A673 (cell line): ENCODE data around the gene RNPEPL1. TPM values are rescaled to one million over a fixed set of nuclear protein-coding genes. Genes with fewer than 3 reads are reported as not detected.
A peak's percentile ranks its signal among the peaks of the same experiment; 100 is the strongest.

Source experiments
- BruUV-seq: library from RNA; stranded (reverse); fragments of 400-500 nt; replicated peaks from 2 replicates; lab custom pipeline; 2021; lab: Mats Ljungman, UMichigan
- CTCF ChIA-PET: fragments of 300-600 bp; sonication (Branson Sonifier 250); formaldehyde crosslinking; loops from one replicate; lab custom pipeline; 2022; ENCODE audit warnings: antibody characterized with exemption; lab: Charles Lee
- POLR2A ChIA-PET: fragments of 300-600 bp; sonication (Branson Sonifier 250); formaldehyde crosslinking; loops from one replicate; lab custom pipeline; 2022; ENCODE audit warnings: antibody characterized with exemption; ENCODE audit not compliant: low non-redundant PET; lab: Charles Lee
- DNase-seq: peaks from one replicate; pipeline ENCODE4 v3.0.0-alpha.2; 2015; ENCODE audit warnings: low spot score
- H3K27ac ChIP-seq: fragments of 200-600 bp; sonication (generic); 2 replicates; pipeline ENCODE4 v1.5.1; 2016; ENCODE audit warnings: mixed run types, low read depth, mild to moderate bottlenecking, mixed read lengths, antibody characterized with exemption, low read length; ENCODE audit not compliant: poor library complexity, severe bottlenecking
- H3K27me3 ChIP-seq: fragments of 200-600 bp; sonication (generic); replicated peaks from 2 replicates; pipeline ENCODE4 v1.6.1; 2017; ENCODE audit warnings: mixed run types, low read depth, mild to moderate bottlenecking, mixed read lengths, antibody characterized with exemption, low read length; ENCODE audit not compliant: insufficient read depth, poor library complexity
- H3K36me3 ChIP-seq: fragments of 200-600 bp; sonication (generic); 2 replicates; pipeline ENCODE4 v1.6.1; 2016; ENCODE audit warnings: mixed run types, mild to moderate bottlenecking, mixed read lengths, antibody characterized with exemption, low read length; ENCODE audit not compliant: insufficient read depth, poor library complexity, severe bottlenecking
- H3K4me1 ChIP-seq: fragments of 200-600 bp; sonication (generic); 2 replicates; pipeline ENCODE4 v1.6.1; 2017; ENCODE audit warnings: mixed run types, mild to moderate bottlenecking, mixed read lengths, antibody characterized with exemption, low read length; ENCODE audit not compliant: insufficient read depth, poor library complexity, severe bottlenecking
- H3K4me3 ChIP-seq: fragments of 200-600 bp; sonication (generic); 2 replicates; pipeline ENCODE4 v1.5.1; 2016; ENCODE audit warnings: low read depth, mixed run types, mild to moderate bottlenecking, mixed read lengths, low read length; ENCODE audit not compliant: poor library complexity, severe bottlenecking
- H3K9me3 ChIP-seq: fragments of 200-600 bp; sonication (generic); 2 replicates; pipeline ENCODE4 v1.6.1; 2016; ENCODE audit warnings: mixed run types, low read depth, mild to moderate bottlenecking, mixed read lengths, antibody characterized with exemption, low read length; ENCODE audit not compliant: poor library complexity, severe bottlenecking
- CTCF ChIP-seq: fragments of 300-800, 200-600 bp; sonication (generic); conservative IDR thresholded peaks from 2 replicates; pipeline ENCODE4 v1.5.1; 2017; ENCODE audit warnings: low read depth, mild to moderate bottlenecking, antibody characterized with exemption, low read length, moderate library complexity, mixed read lengths
- EZH2 ChIP-seq: fragments of 200-600 bp; sonication (generic); IDR thresholded peaks from 2 replicates; pipeline ENCODE4 v1.6.1; 2017; ENCODE audit warnings: borderline replicate concordance, low read depth, mild to moderate bottlenecking, mixed read lengths, antibody characterized with exemption, low read length; ENCODE audit not compliant: poor library complexity, severe bottlenecking
- intact Hi-C: fragments of 100-400 bp; cut with micrococcal nuclease; formaldehyde crosslinking; loops from one replicate; pipeline ENCODE4 v1.10.0; 2022; ENCODE audit not compliant: unreplicated experiment
- total RNA-seq: library from RNA; stranded (reverse); gene quantifications from 2 replicates; pipeline ENCODE4 v1.2.3, GENCODE V29; 2021

The RNPEPL1 gene
- total RNA-seq, 1 experiment from 2014 or later = 26.5 TPM

GRCh38 chr2:240620859-240621258, 52.6 kb downstream of the RNPEPL1 start:
- BruUV-seq = no TSS peak
- DNase-seq = no peak
- no peak for TF ChIP-seq EZH2
- no peak for TF ChIP-seq CTCF
- CTCF ChIA-PET = no interaction called here
- no peak overlapping the region for H3K27ac ChIP-seq
- POLR2A ChIA-PET = no interaction called here
- intact Hi-C loops = no loop called here
- peaks cover 5% of the 10 kb centered on the region for H3K4me1 ChIP-seq
- no peaks in the 10 kb centered on the region for H3K27me3 ChIP-seq
- H3K9me3 ChIP-seq = no peaks in the 10 kb centered on the region
- no peaks in the 10 kb centered on the region for H3K36me3 ChIP-seq
- H3K4me3 ChIP-seq = no peak overlapping the region

DNA sequence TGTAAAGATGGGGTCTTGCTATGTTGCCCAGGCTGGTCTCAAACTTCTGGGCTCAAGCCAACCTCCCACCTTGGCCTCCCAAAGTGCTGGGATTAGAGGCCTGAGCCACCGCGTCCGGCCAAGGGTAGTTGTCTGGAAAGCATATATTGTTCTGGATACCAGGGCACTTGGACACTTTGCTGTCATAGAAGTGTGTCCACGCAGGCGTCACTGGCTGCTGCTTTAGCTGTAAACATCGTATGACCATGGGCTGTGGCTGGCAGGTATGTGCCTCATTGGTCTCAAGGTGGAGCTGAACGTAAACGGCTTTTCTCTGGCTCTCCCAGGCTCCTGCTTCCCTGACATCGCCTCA, 53.8 kb downstream of the RNPEPL1 start:
- DNase-seq = no peak
- H3K36me3 ChIP-seq = no peaks in the 10 kb centered on the region
- H3K4me1 ChIP-seq = no peaks in the 10 kb centered on the region
- H3K4me3 ChIP-seq = no peak overlapping the region
- POLR2A ChIA-PET = no interaction called here
- TF ChIP-seq EZH2 (no peak), CTCF (no peak)
- no peaks in the 10 kb centered on the region for H3K27me3 ChIP-seq
- CTCF ChIA-PET = no interaction called here
- intact Hi-C loops = no loop called here
- no TSS peak for BruUV-seq
- no peaks in the 10 kb centered on the region for H3K9me3 ChIP-seq
- no peak overlapping the region for H3K27ac ChIP-seq

DNA sequence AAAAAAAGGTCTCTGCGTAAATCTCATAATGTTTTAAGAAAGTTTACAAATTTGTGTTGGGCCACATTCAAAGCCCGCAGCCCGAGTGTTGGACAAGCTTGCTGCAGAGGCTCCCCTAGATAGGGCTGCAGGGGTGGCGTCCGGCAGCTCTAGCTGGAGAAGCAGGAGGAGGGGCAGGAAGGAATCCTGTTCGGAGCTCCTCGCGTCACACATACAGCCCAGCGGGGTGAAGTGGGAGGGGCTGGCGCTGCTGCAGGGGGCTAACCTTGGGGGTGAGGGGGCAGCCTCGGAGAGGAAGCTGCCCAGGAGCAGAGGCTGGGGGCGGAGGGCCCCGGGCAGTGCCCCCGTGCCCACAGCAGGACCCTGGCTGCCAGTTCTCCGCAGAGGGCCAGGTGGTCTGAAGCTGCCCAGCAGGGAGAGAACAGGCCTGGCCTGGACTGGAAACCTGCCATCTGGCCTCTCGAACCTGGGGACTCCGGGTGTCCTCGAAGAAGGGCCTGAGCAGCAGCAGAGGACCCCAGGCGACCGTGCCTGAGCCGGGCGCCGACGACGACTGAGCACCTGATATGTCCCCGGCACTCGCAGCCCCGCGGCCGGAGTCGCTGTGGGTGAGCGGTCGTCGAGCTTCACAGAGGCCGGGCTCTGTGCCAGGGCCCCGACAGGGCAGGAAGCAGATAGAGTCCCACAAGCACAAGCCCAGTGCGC, 54.4 kb downstream of the RNPEPL1 start:
- CTCF ChIA-PET = no interaction called here
- no peaks in the 10 kb centered on the region for H3K27me3 ChIP-seq
- POLR2A ChIA-PET = no interaction called here
- peak; percentile 73 for DNase-seq
- intact Hi-C loops = no loop called here
- no peaks in the 10 kb centered on the region for H3K9me3 ChIP-seq
- H3K36me3 ChIP-seq = no peaks in the 10 kb centered on the region
- BruUV-seq = no TSS peak
- H3K4me1 ChIP-seq = no peaks in the 10 kb centered on the region
- H3K4me3 ChIP-seq = no peak overlapping the region
- no peak for TF ChIP-seq EZH2
- peak; percentile 30; the same call in 1 of the 2 replicates for TF ChIP-seq CTCF
- no peak overlapping the region for H3K27ac ChIP-seq
